Right ventricle myocardium superior (tissue), 1 donor: ENCODE measurements around the gene YARS1. TPM values are rescaled to one million over a fixed set of nuclear protein-coding genes. Genes with fewer than 3 reads are reported as not detected.

Experiments used
- ATAC-seq: fragments of 200-7000 bp; cut with Tn5 transposase; one replicate; pipeline ENCODE4 v1.9.1; 2020; ENCODE audit warnings: mild to moderate bottlenecking; ENCODE audit not compliant: poor library complexity
- DNase-seq: peaks from one replicate; pipeline ENCODE4 v3.0.0-alpha.2; 2020
- intact Hi-C: fragments of 100-400 bp; cut with DNase I; formaldehyde crosslinking; loops from one replicate; pipeline ENCODE4 v1.11.2; 2022
- total RNA-seq: library from RNA; stranded (reverse); fragmentation: NEBNext Ultra II Directional; extraction: Animal tissue kit (Norgen Biotek cat#: 25700); gene quantifications from one replicate; pipeline ENCODE4 v1.2.1, GENCODE V29; 2021
- donor health status: DM: no; HTN: yes; CAD: no; lungs with severe emphysema.

YARS1 gene
- total RNA-seq, 1 donor from 2014 or later: 34.1 TPM

DNA sequence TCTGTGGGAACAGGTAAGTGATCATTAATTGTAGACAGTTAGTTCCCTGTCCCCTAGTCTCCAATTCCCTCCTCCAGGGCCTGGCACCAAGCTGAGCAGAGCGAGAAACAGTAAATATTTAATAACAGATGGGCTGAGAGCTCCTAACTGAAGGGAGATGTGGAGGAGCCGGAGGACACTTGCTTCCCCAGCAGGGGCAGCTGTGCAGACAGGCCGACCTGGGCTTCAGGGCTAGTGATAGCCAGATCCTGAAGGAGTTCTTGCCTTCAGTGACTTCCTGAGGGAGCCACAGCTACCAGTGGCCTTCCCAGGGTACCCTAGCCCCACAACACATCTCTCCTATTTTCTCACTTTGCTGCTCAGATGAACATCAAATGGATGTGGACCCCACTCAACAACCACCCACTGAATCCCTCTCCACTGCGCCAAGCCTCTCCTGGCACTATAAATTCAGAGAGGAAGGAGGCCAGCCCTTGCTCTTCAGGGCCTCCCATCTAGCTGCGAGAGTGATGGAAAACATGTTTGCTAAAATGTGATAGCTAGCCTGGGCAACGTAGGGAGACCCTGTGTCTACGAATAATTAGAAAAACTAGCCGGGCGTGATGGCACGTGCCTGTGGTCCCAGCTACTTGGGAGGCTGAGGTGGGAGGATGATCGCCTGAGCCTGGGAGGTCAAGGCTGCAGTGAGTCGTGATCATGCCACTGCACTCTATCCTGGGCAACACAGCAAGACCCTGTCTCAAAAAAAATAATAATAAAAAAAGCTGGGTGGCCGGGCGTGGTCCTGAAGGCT, 87.7 kb downstream of the YARS1 start:
- intact Hi-C loops: no loop called here
- ATAC-seq: no peak
- DNase-seq: no peak

DNA sequence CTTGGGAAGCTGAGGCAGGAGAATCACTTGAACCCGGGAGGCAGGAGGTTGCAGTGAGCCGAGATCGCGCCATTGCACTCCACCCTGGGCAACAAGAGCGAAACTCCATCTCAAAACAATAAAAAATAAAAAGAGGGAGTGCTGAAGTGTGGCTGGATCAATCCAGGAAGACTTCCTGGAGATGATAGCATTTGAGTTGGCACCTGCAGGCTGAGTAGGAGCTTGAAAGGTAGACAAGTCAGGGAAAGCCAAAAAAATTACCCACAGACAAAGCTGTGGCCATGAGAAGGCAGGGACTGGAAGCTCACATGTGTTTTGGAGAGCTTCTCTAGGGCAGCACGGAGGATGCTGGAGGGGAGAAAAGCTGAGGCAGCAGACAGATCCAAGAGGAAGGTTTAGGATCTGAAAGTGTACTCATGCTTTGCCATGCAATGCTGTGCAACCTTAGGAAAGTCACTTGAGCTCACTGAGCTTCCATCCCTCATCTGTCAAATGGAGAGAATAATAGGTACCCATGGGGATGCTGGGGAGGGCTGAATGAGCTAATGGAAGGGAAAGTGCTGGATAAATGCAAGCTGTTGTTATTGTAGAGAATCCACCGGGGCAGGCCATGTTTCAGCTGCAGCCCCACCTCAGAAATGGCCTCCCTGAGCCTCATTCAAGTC, 88.6 kb downstream of the YARS1 start:
- intact Hi-C loops: no loop called here
- DNase-seq (no peak), ATAC-seq (no peak)

DNA sequence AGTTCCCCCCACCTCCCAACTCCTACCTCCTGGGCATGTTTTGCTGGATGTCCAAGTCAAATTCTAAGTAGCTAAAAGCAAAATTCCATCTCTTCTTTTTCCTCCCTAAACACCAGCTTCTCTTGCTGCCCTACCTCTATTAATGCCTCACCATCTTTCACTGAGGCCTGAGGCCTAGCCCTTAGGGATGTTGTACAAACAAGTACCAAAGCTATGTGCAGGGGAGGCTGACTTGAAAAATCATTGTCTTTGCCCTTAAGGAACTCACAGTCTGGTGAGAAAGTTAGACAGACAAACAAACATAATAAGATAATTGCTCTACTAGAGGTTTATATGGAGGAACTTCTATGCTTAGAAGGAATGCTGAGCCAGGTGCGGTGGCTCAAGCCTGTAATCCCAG, 89.3 kb downstream of the YARS1 start:
- DNase-seq (no peak), ATAC-seq (no peak)
- intact Hi-C loops: no loop called here

DNA sequence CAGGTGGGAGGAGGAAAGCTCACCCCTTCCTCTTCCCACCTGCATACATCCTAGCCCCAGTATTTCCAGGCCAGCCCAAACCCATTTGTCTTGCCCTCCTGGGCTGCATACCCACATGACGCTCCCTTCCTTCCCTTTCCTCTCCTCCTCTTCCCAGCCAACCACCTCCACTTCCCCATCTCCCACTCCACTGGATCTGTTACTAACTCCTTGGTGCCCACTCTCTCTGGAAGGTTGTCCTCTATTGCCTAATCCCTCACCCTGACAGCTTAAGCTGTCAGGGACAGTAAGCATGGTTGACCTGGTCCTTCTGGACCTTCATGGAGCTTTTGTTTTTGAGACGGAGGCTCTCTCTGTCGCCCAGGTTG, 91.6 kb downstream of the YARS1 start:
- no peak for DNase-seq
- no peak for ATAC-seq
- intact Hi-C loops: no loop called here

Other genes starting within 250 kb of the YARS1 start
- gene ZBTB8OS, start 166.8 kb downstream of the YARS1 start, total RNA-seq: 34.4 TPM
- 89.7 TPM for gene RBBP4, start 166.2 kb downstream of the YARS1 start, total RNA-seq
- 22.1 TPM for gene SYNC, start 114.6 kb downstream of the YARS1 start, total RNA-seq
- 12.7 TPM for gene S100PBP, start 295 bp upstream of the YARS1 start, total RNA-seq
- gene FNDC5, start 53.6 kb upstream of the YARS1 start, total RNA-seq: 139 TPM
- not detected for gene HPCA, start 69.1 kb upstream of the YARS1 start, total RNA-seq
- 10.5 TPM for gene TMEM54, start 84.0 kb upstream of the YARS1 start, total RNA-seq
- gene RNF19B, start 147.5 kb upstream of the YARS1 start, total RNA-seq: 14.3 TPM
- gene AK2, start 219.5 kb upstream of the YARS1 start, total RNA-seq: 124 TPM